DOHH2 (cell line): Measurements from ENCODE around the gene MBD4.

Experiments
- H3F3A ChIP-seq: fragments of 200-600 bp; sonication (generic), shearing (Covaris generic); 2 replicates; pipeline ENCODE4 v1.6.0; 2016; ENCODE audit warnings: antibody characterized with exemption, mild to moderate bottlenecking; ENCODE audit not compliant: control insufficient read depth, insufficient read depth
- H3K27ac ChIP-seq: fragments of 200-600 bp; sonication (generic); 2 replicates; pipeline ENCODE4 v1.5.1; 2014; ENCODE audit warnings: low read depth, mild to moderate bottlenecking, low read length, moderate library complexity
- H3K27me3 ChIP-seq: fragments of 200-600 bp; sonication (generic); 2 replicates; pipeline ENCODE4 v1.6.1; 2014; ENCODE audit warnings: mild to moderate bottlenecking, low read length, mixed read lengths; ENCODE audit not compliant: control insufficient read depth
- H3K36me3 ChIP-seq: fragments of 200-600 bp; sonication (generic); 2 replicates; pipeline ENCODE4 v1.6.1; 2014; ENCODE audit warnings: mild to moderate bottlenecking, low read length, moderate library complexity, mixed read lengths; ENCODE audit not compliant: control insufficient read depth
- H3K4me1 ChIP-seq: fragments of 200-600 bp; sonication (generic); 2 replicates; pipeline ENCODE4 v1.6.1; 2014; ENCODE audit warnings: mild to moderate bottlenecking, low read length, mixed read lengths; ENCODE audit not compliant: control insufficient read depth
- H3K4me2 ChIP-seq: fragments of 200-600 bp; sonication (generic); 2 replicates; pipeline ENCODE4 v1.6.0; 2014; ENCODE audit warnings: mild to moderate bottlenecking, low read length, moderate library complexity
- H3K4me3 ChIP-seq: fragments of 200-600 bp; sonication (generic); 2 replicates; pipeline ENCODE4 v1.5.1; 2014; ENCODE audit warnings: mild to moderate bottlenecking, low read length, mixed read lengths
- H3K79me2 ChIP-seq: fragments of 200-600 bp; sonication (generic); 2 replicates; pipeline ENCODE4 v1.6.1; 2014; ENCODE audit warnings: mild to moderate bottlenecking, low read length, mixed read lengths; ENCODE audit not compliant: control insufficient read depth
- H3K9me2 ChIP-seq: fragments of 200-600 bp; sonication (generic); replicated peaks from 2 replicates; pipeline ENCODE4 v1.6.1; 2014; ENCODE audit warnings: mild to moderate bottlenecking, low read length, mixed read lengths; ENCODE audit not compliant: control insufficient read depth
- H3K9me3 ChIP-seq: fragments of 200-600 bp; sonication (generic); 2 replicates; pipeline ENCODE4 v1.6.1; 2014; ENCODE audit warnings: antibody characterized with exemption, low read length, mixed read lengths; ENCODE audit not compliant: control insufficient read depth, insufficient read depth
- H4K20me1 ChIP-seq: fragments of 200-600 bp; sonication (generic); 2 replicates; pipeline ENCODE4 v1.6.0; 2014; ENCODE audit warnings: low read depth, mild to moderate bottlenecking, antibody characterized with exemption, low read length, moderate library complexity; ENCODE audit not compliant: control insufficient read depth, insufficient read depth
- CTCF ChIP-seq: fragments of 200-600 bp; sonication (generic); IDR thresholded peaks from one replicate; pipeline ENCODE4 v1.5.1; 2014; ENCODE audit warnings: antibody characterized with exemption, mild to moderate bottlenecking, low read depth, low read length; ENCODE audit not compliant: poor library complexity, severe bottlenecking
- EZH2phosphoT487 ChIP-seq: fragments of 200-600 bp; sonication (generic); IDR thresholded peaks from 2 replicates; pipeline ENCODE4 v1.6.1; 2017; ENCODE audit warnings: borderline replicate concordance, mild to moderate bottlenecking, antibody characterized with exemption, low read length, moderate library complexity, mixed read lengths

MBD4 gene

GRCh38 chr3:129473067-129473768 is 33.5 kb upstream of the MBD4 start:
- Histone ChIP-seq H3K4me2 (no peak overlapping the region), H3K27me3 (no peaks in the 10 kb centered on the region)

GRCh38 chr3:129470861-129471260 is 31.1 kb upstream of the MBD4 start:
- no peaks in the 10 kb centered on the region for H3K9me3 ChIP-seq
- H3F3A ChIP-seq = no peaks in the 10 kb centered on the region
- no peak overlapping the region for H3K4me2 ChIP-seq
- H3K27ac ChIP-seq = no peak overlapping the region
- no peaks in the 10 kb centered on the region for H3K79me2 ChIP-seq
- TF ChIP-seq CTCF = no peak
- TF ChIP-seq EZH2phosphoT487 = no peak
- no peaks in the 10 kb centered on the region for H3K27me3 ChIP-seq
- H3K4me1 ChIP-seq = peaks cover 19% of the 10 kb centered on the region
- no peak overlapping the region for H3K4me3 ChIP-seq
- H3K36me3 ChIP-seq = no peaks in the 10 kb centered on the region
- H4K20me1 ChIP-seq = no peaks in the 10 kb centered on the region
- no peaks in the 10 kb centered on the region for H3K9me2 ChIP-seq

More at GRCh38 chr3:129473067-129473768, 33.5 kb upstream of the MBD4 start:
- peaks cover 19% of the 10 kb centered on the region for H3K4me1 ChIP-seq
- H4K20me1 ChIP-seq = no peaks in the 10 kb centered on the region
- no peaks in the 10 kb centered on the region for H3K9me2 ChIP-seq
- no peaks in the 10 kb centered on the region for H3K79me2 ChIP-seq
- peaks cover 15% of the 10 kb centered on the region for H3K36me3 ChIP-seq
- no peak overlapping the region for H3K4me3 ChIP-seq
- no peak overlapping the region for H3K27ac ChIP-seq
- TF ChIP-seq CTCF (no peak), EZH2phosphoT487 (no peak)
- no peaks in the 10 kb centered on the region for H3K9me3 ChIP-seq
- H3F3A ChIP-seq = no peaks in the 10 kb centered on the region

- H3K9me3 ChIP-seq = no peaks in the 10 kb centered on the region
- H3K79me2 ChIP-seq = no peaks in the 10 kb centered on the region
- H3K4me1 ChIP-seq = peaks cover 6% of the 10 kb centered on the region; the same call in 1 of the 2 replicates
- H4K20me1 ChIP-seq = no peaks in the 10 kb centered on the region
- no peaks in the 10 kb centered on the region for H3K27me3 ChIP-seq
- TF ChIP-seq EZH2phosphoT487 (no peak), CTCF (no peak)
- H3K4me3 ChIP-seq = no peak overlapping the region
- no peaks in the 10 kb centered on the region for H3K36me3 ChIP-seq
- H3K27ac ChIP-seq = no peak overlapping the region
- H3K9me2 ChIP-seq = no peaks in the 10 kb centered on the region
- H3F3A ChIP-seq = no peaks in the 10 kb centered on the region
- no peak overlapping the region for H3K4me2 ChIP-seq
These were observed 29.3 kb upstream of the MBD4 start for GRCh38 chr3:129469026-129469425.
